ENCODE results near the gene LAMC3.
"Not testable (repeated sequence)": the region's sequence is repeated elsewhere in the genome, so short reads cannot be mapped to it uniquely, and the experiment has no call there.

The LAMC3 gene

DNA sequence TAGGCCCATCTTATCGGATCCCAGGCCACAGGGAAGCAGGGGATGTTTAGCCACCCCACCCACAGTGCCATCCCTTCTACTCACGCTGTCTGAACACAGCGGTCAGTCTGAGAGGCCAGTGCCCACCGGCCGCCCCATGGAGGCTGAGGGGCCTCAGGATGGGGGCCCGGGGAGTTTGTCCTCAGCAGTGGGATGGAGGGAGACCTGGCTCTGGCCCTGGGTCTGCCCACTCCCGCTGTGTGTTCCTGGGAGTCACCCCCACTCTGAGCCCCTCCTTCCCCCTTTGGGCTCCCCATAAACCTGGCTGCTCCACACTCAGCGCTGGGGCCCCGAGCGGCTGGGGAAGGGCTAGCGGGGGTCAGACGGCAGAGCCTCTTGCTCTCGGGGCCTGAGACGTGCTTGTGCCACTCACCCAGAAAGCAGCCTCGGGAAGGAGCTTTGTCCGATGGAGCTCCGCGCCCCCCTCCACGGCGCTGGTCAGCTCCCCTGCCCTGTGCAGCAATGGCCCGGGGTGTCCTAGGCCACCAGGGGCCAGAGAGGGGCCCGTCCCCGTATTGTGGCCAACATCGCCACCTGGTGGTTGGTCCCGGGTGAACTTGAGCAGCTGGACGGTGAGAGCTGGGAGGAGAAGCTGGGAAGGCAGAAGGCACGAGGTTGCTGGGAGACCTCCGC, 10.9 kb upstream of the LAMC3 start:
- ChIA-PET CTCF (interaction anchor here (0.6 to 3.1 kb wide), 20 partner anchors 11 to 538 kb away, joined by 3 to 20 read pairs (median 3); partner anchors contain the start of gene EXOSC2), POLR2A (no interaction called here)
- TF ChIP-seq, protein P1, sequence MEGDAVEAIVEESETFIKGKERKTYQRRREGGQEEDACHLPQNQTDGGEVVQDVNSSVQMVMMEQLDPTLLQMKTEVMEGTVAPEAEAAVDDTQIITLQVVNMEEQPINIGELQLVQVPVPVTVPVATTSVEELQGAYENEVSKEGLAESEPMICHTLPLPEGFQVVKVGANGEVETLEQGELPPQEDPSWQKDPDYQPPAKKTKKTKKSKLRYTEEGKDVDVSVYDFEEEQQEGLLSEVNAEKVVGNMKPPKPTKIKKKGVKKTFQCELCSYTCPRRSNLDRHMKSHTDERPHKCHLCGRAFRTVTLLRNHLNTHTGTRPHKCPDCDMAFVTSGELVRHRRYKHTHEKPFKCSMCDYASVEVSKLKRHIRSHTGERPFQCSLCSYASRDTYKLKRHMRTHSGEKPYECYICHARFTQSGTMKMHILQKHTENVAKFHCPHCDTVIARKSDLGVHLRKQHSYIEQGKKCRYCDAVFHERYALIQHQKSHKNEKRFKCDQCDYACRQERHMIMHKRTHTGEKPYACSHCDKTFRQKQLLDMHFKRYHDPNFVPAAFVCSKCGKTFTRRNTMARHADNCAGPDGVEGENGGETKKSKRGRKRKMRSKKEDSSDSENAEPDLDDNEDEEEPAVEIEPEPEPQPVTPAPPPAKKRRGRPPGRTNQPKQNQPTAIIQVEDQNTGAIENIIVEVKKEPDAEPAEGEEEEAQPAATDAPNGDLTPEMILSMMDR (IDR thresholded peaks at IDR 0.05; ENCODE audit: control extremely low read depth, extremely low read depth, low read depth, missing control alignments): peak; percentile 45
- DNase-seq (ENCODE audit: extremely low spot score): peak; percentile 81

DNA sequence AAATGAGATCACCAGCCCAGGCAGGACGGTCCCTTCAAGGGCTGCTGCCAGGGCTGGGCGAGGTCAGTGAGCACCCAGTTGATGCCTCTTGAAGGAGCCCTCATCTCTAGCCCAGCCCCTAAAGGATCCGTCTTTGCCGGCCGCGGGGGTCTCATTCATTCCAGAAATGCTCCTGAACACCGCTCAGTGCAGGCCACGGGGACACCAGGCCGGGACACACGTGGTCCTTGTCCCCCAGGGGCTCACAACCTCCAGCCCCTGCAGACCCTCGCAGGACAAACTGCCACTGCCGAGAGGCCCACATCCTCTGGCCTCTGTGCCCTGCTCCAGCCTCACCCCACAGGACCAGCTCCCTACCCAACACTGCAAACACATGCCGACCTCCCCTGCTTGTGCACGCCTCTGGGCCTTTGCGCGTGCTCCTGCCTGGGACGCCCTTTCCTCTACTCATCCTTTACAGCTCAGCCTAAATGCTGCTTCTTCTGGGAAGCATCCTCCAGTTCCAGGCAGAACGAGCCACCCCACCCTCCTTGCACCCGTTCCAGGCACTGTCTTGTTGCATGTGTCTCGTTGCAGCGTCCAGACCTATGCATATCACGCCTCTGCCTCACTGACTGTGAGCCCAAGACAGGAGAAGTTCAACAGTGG, 10.3 kb upstream of the LAMC3 start:
- TF ChIP-seq, protein P1 (IDR thresholded peaks at IDR 0.05; ENCODE audit: control extremely low read depth, extremely low read depth, low read depth, missing control alignments): no peak
- CTCF ChIA-PET: interaction anchor here (0.6 to 3.1 kb wide), 20 partner anchors 11 to 538 kb away, joined by 3 to 20 read pairs (median 3); partner anchors contain the start of gene EXOSC2
- POLR2A ChIA-PET: no interaction called here
- no peak for DNase-seq (ENCODE audit: extremely low spot score)

DNA sequence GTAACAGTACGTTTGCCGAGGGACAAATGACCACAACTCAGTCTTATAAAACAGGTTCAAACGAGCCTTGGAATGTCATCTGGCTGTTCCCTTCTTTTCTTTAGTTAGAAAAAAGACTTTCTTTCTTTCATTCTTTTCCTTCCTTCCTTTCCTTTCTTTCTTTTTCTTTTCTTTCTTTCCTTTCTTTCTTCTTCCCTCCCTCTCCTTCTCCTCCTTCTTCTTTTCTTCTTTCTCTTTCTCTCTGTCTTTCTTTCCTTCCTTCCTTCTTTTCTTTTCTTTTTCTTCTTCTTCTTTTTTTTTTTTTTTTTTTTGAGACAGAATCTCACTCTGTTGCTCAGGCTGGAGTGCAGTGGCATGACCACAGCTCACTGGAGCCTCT, 9.7 kb upstream of the LAMC3 start:
- TF ChIP-seq, protein P1 (IDR thresholded peaks at IDR 0.05; ENCODE audit: control extremely low read depth, extremely low read depth, low read depth, missing control alignments): no peak
- ChIA-PET CTCF (interaction anchor here (1.0 to 3.1 kb wide), 9 partner anchors 12 to 298 kb away, joined by 3 to 20 read pairs (median 3); no protein-coding TSS in a partner anchor), POLR2A (no interaction called here)
- no peak for DNase-seq (ENCODE audit: extremely low spot score)

DNA sequence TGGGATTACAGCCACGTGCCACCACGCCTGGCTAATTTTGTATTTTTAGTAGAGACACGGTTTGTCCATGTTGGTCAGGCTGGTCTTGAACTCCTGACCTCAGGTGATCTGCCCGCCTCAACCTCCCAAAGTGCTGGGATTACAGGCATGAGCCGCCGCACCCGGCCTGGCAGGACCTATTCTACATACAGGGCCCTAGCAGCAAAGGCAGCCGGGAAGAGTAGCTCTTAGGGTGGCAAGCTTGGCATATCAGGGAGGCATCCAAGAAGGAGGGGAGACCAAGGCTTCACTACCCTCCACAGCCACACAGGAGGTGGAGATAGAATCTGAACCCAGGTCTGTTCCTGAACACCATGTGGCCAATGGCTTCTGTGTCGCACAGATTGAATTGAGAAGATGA, 8.4 kb upstream of the LAMC3 start:
- DNase-seq (ENCODE audit: extremely low spot score); POLR2A ChIA-PET: not testable (repeated sequence)
- CTCF ChIA-PET: interaction anchor here (0.9 to 1.2 kb wide), 2 partner anchors 15 kb away, joined by 3 to 4 read pairs; no protein-coding TSS in a partner anchor

DNA sequence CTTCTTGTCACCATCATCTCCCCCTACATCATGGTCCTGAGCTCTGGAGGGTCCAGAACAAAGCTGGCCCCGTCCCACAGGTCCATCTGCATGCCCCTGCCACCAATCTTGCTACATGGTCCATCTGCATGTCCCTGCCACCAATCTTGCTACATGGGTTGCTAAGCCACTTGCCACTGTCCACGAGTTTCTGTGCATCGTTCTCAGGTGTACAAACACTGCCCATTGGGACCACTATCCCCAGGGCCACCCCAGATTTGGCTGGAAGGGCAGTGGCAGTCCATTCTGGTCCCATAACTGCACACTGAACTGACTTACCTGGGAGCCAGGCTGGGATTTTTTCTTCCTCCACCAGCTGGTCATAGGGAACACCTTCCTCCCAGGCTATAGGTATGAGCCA, 8.0 kb upstream of the LAMC3 start:
- ChIA-PET CTCF (interaction anchor here (0.9 kb wide), 1 partner anchor 16 kb away, joined by 4 read pairs; no protein-coding TSS in a partner anchor), POLR2A (no interaction called here)
- TF ChIP-seq, protein P1 (IDR thresholded peaks at IDR 0.05; ENCODE audit: control extremely low read depth, extremely low read depth, low read depth, missing control alignments): no peak
- DNase-seq (ENCODE audit: extremely low spot score): no peak

DNA sequence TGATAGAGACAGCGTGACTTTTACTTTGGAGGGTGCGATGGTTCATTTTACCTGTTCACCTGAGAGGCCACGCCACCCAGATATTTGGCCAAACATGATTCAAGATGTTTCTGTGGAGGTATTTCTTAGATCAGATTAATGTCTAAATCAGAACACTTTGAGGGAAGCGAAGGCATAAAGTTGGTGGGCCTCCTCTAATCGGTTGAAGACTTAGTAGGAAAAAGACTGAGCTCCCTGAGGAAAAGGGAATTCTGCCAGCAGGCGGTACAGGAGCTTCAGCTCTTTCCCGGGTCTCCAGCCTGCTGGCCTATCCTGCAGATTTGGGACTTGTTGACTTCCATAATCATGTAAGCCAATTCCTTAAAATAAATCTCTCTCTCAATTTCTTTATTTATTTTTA, 7.0 kb upstream of the LAMC3 start:
- no peak for DNase-seq (ENCODE audit: extremely low spot score)
- TF ChIP-seq, protein P1 (IDR thresholded peaks at IDR 0.05; ENCODE audit: control extremely low read depth, extremely low read depth, low read depth, missing control alignments): no peak
- CTCF ChIA-PET: interaction anchor here (0.9 to 1.3 kb wide), 3 partner anchors 44 to 300 kb away, joined by 3 read pairs; no protein-coding TSS in a partner anchor
- POLR2A ChIA-PET: no interaction called here

DNA sequence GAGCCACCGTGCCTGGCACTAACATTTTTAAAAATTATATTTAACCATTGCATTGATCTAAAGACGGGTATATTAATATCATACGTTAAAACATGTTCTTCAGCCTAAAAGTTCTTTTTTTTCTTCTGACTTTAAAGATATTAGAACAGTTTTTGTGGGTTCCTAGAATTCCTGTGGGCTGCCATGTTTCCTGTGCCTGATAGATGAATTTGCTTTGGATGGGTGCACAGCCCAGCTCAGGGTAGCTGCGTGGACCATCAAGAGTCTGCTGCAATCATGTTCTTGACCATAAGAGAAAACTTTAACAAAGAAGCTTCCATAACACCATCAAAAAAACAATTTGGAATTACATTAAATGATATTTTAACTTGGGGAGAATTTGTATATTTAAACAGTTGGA, 2.4 kb upstream of the LAMC3 start:
- ChIA-PET POLR2A (no interaction called here), CTCF (interaction anchor here (1.3 kb wide), 1 partner anchor 12 kb away, joined by 3 read pairs; no protein-coding TSS in a partner anchor)
- DNase-seq (ENCODE audit: extremely low spot score): no peak
- TF ChIP-seq, protein P1 (IDR thresholded peaks at IDR 0.05; ENCODE audit: control extremely low read depth, extremely low read depth, low read depth, missing control alignments): no peak
